ENCODE measurements around the gene PRKG1. TPM values are rescaled to one million over a fixed set of nuclear protein-coding genes. Genes with fewer than 3 reads are reported as not detected.

PRKG1 gene
- total and polyA plus RNA-seq, 4 donors = 0.46 to 5.1 (median 1.5) TPM

DNA sequence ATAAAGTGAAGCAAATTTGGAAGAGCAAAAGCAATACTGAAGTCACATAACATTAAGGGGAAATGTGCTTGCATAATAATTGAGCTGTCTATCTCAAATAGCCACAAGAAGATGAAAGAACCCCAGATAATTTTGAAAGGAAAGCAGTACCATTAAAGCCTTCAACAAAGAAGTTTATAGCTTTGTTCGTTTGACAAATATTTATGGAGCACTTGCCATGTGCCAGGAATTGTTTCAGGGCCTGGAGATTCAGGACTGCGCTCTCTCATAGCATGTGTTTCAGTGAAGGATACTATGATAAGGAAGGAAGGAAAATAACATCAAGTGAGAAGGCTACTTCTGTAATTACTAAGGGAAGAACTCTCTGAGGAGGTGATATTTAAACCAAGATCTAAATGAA lies 837.4 kb downstream of the PRKG1 start:
- 53% methylated on average over 2 of the region's 2 CpGs for WGBS
- no peaks in the 10 kb centered on the region for H3K4me1 ChIP-seq (ENCODE audit: control insufficient read depth in 4 of 4, insufficient read depth in 4 of 4, low read length in 3 of 4)
- H3K9ac ChIP-seq (ENCODE audit: low read depth in 1 of 2, low read length in 2 of 2) = no peak overlapping the region
- DNase-seq (ENCODE audit: low spot score) = no peak
- no peaks in the 10 kb centered on the region for H3K27me3 ChIP-seq (ENCODE audit: control insufficient read depth in 4 of 4, insufficient read depth in 4 of 4, low read length in 3 of 4)
- no peaks in the 10 kb centered on the region for H3K36me3 ChIP-seq (ENCODE audit: control insufficient read depth in 4 of 4, insufficient read depth in 3 of 4, low read depth in 1 of 4, low read length in 3 of 4)
- H3K9me3 ChIP-seq (ENCODE audit: control insufficient read depth in 4 of 4, low read length in 3 of 4) = no peaks in the 10 kb centered on the region
- TF ChIP-seq NR2F2 (IDR thresholded peaks at IDR 0.05) (no peak), YY1 (IDR thresholded peaks at IDR 0.05) (no peak), RXRA (IDR thresholded peaks at IDR 0.05) (no peak), EGR1 (IDR thresholded peaks at IDR 0.05; ENCODE audit: low read depth in 2 of 2) (no peak), FOXA1 (IDR thresholded peaks at IDR 0.05) (no peak), RAD21 (IDR thresholded peaks at IDR 0.05) (no peak), MAX (IDR thresholded peaks at IDR 0.05) (no peak), JUND (IDR thresholded peaks at IDR 0.05) (no peak), FOXA2 (IDR thresholded peaks at IDR 0.05) (no peak), HNF4A (conservative IDR thresholded peaks at IDR 0.05) (no peak), SP1 (IDR thresholded peaks at IDR 0.05) (no peak)
- TF ChIP-seq, protein P1, sequence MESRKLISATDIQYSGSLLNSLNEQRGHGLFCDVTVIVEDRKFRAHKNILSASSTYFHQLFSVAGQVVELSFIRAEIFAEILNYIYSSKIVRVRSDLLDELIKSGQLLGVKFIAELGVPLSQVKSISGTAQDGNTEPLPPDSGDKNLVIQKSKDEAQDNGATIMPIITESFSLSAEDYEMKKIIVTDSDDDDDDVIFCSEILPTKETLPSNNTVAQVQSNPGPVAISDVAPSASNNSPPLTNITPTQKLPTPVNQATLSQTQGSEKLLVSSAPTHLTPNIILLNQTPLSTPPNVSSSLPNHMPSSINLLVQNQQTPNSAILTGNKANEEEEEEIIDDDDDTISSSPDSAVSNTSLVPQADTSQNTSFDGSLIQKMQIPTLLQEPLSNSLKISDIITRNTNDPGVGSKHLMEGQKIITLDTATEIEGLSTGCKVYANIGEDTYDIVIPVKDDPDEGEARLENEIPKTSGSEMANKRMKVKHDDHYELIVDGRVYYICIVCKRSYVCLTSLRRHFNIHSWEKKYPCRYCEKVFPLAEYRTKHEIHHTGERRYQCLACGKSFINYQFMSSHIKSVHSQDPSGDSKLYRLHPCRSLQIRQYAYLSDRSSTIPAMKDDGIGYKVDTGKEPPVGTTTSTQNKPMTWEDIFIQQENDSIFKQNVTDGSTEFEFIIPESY (IDR thresholded peaks at IDR 0.05) = no peak
- TF ChIP-seq, protein P2, sequence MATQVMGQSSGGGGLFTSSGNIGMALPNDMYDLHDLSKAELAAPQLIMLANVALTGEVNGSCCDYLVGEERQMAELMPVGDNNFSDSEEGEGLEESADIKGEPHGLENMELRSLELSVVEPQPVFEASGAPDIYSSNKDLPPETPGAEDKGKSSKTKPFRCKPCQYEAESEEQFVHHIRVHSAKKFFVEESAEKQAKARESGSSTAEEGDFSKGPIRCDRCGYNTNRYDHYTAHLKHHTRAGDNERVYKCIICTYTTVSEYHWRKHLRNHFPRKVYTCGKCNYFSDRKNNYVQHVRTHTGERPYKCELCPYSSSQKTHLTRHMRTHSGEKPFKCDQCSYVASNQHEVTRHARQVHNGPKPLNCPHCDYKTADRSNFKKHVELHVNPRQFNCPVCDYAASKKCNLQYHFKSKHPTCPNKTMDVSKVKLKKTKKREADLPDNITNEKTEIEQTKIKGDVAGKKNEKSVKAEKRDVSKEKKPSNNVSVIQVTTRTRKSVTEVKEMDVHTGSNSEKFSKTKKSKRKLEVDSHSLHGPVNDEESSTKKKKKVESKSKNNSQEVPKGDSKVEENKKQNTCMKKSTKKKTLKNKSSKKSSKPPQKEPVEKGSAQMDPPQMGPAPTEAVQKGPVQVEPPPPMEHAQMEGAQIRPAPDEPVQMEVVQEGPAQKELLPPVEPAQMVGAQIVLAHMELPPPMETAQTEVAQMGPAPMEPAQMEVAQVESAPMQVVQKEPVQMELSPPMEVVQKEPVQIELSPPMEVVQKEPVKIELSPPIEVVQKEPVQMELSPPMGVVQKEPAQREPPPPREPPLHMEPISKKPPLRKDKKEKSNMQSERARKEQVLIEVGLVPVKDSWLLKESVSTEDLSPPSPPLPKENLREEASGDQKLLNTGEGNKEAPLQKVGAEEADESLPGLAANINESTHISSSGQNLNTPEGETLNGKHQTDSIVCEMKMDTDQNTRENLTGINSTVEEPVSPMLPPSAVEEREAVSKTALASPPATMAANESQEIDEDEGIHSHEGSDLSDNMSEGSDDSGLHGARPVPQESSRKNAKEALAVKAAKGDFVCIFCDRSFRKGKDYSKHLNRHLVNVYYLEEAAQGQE (IDR thresholded peaks at IDR 0.05) = no peak
- TF ChIP-seq, protein P3, sequence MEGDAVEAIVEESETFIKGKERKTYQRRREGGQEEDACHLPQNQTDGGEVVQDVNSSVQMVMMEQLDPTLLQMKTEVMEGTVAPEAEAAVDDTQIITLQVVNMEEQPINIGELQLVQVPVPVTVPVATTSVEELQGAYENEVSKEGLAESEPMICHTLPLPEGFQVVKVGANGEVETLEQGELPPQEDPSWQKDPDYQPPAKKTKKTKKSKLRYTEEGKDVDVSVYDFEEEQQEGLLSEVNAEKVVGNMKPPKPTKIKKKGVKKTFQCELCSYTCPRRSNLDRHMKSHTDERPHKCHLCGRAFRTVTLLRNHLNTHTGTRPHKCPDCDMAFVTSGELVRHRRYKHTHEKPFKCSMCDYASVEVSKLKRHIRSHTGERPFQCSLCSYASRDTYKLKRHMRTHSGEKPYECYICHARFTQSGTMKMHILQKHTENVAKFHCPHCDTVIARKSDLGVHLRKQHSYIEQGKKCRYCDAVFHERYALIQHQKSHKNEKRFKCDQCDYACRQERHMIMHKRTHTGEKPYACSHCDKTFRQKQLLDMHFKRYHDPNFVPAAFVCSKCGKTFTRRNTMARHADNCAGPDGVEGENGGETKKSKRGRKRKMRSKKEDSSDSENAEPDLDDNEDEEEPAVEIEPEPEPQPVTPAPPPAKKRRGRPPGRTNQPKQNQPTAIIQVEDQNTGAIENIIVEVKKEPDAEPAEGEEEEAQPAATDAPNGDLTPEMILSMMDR (IDR thresholded peaks at IDR 0.05; ENCODE audit: low read depth, low read length, missing input control) = no peak
- TF ChIP-seq, protein P4, sequence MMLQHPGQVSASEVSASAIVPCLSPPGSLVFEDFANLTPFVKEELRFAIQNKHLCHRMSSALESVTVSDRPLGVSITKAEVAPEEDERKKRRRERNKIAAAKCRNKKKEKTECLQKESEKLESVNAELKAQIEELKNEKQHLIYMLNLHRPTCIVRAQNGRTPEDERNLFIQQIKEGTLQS (IDR thresholded peaks at IDR 0.05) = no peak
- H3K4me3 ChIP-seq (ENCODE audit: low read depth in 1 of 3, low read length in 3 of 3) = no peak overlapping the region
- no peak overlapping the region for H3K27ac ChIP-seq (ENCODE audit: low read depth in 1 of 2, low read length in 2 of 2)

GRCh38 chr10:51915031-51915542 lies 840.8 kb downstream of the PRKG1 start:
- Histone ChIP-seq H3K27me3 (ENCODE audit: control insufficient read depth in 4 of 4, insufficient read depth in 4 of 4, low read length in 3 of 4) (peaks cover 0 to 3% (median 0%) of the 10 kb centered on the region in 4 donors), H3K36me3 (ENCODE audit: control insufficient read depth in 4 of 4, insufficient read depth in 3 of 4, low read depth in 1 of 4, low read length in 3 of 4) (no peaks in the 10 kb centered on the region), H3K9me3 (ENCODE audit: control insufficient read depth in 4 of 4, low read length in 3 of 4) (no peaks in the 10 kb centered on the region), H3K4me3 (ENCODE audit: low read depth in 1 of 3, low read length in 3 of 3) (no peak overlapping the region), H3K4me1 (ENCODE audit: control insufficient read depth in 4 of 4, insufficient read depth in 4 of 4, low read length in 3 of 4) (no peaks in the 10 kb centered on the region), H3K9ac (ENCODE audit: low read depth in 1 of 2, low read length in 2 of 2) (no peak overlapping the region), H3K27ac (ENCODE audit: low read depth in 1 of 2, low read length in 2 of 2) (no peak overlapping the region)
- 86% methylated on average over 1 of the region's 1 CpG for WGBS
- no peak for DNase-seq (ENCODE audit: low spot score)
- TF ChIP-seq RXRA (IDR thresholded peaks at IDR 0.05) (no peak), FOXA1 (IDR thresholded peaks at IDR 0.05) (no peak), HNF4A (conservative IDR thresholded peaks at IDR 0.05) (no peak), SP1 (IDR thresholded peaks at IDR 0.05) (no peak), JUND (IDR thresholded peaks at IDR 0.05) (no peak), TAF1 (conservative IDR thresholded peaks at IDR 0.05) (no peak), MAX (IDR thresholded peaks at IDR 0.05) (no peak), NR2F2 (IDR thresholded peaks at IDR 0.05) (no peak), RAD21 (IDR thresholded peaks at IDR 0.05) (no peak), HNF4G (IDR thresholded peaks at IDR 0.05) (no peak), FOXA2 (IDR thresholded peaks at IDR 0.05) (no peak), YY1 (IDR thresholded peaks at IDR 0.05) (no peak), EGR1 (IDR thresholded peaks at IDR 0.05; ENCODE audit: low read depth in 2 of 2) (no peak), GABPA (IDR thresholded peaks at IDR 0.05 in 1 of 2, conservative IDR thresholded peaks at IDR 0.05 in 1 of 2) (no peak)
- TF ChIP-seq, protein P2 (IDR thresholded peaks at IDR 0.05) = no peak
